UCSD-AML1 (cell line): ENCODE results near the gene PRICKLE2.

Source experiments
- DNase-seq: peaks from one replicate; lab custom pipeline; 2025; ENCODE audit not compliant: unreplicated experiment; lab: John Stamatoyannopoulos, UW

PRICKLE2 gene

DNA sequence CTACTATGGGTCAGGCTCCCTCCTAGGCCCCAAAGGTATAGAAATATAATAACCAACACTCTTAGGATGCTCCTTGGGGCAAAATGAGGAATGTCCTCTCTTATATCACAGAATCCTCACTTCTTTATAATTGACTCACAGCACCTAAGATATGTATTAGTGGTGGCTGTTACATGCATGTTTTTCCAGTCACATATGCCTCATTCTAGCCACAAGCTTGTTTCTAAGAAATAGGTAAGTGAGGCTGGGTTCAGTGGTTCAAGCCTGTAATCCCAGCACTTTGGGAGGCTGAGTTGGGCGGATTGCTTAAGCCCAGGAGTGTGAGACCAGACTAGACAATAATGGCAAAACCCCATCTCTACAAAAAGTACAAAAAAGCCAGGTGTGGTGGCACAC is 144.0 kb downstream of the PRICKLE2 start:
- DNase-seq, result no peak

DNA sequence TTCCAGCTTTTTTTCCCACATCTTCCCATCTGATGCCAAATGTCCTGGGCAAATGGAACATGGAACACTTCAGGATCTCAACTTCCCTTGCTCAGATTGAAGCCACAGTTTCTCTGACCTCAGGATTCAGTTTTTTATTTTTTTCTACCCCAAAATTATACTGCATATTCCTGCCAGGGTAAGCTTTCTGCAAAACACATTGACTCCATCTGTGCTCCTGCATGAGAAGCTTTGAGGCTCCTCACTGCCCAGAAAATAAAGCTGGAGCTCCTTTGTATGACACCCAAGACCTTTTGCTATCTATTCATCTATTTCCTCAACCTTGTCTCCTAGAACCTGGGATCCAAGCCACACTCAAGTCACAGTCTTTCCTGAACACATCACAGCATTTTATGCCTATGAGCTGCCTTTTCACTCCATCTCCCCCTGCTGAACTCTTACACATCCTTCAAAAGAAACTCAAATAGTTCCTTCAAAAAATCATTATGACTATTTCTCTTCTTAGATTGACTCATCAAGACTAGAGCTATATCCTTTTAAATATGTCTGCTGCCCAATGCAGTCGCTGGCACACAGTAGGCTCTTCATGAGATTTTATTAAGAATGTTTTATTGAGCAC is 144.5 kb downstream of the PRICKLE2 start:
- DNase-seq, result no peak

DNA sequence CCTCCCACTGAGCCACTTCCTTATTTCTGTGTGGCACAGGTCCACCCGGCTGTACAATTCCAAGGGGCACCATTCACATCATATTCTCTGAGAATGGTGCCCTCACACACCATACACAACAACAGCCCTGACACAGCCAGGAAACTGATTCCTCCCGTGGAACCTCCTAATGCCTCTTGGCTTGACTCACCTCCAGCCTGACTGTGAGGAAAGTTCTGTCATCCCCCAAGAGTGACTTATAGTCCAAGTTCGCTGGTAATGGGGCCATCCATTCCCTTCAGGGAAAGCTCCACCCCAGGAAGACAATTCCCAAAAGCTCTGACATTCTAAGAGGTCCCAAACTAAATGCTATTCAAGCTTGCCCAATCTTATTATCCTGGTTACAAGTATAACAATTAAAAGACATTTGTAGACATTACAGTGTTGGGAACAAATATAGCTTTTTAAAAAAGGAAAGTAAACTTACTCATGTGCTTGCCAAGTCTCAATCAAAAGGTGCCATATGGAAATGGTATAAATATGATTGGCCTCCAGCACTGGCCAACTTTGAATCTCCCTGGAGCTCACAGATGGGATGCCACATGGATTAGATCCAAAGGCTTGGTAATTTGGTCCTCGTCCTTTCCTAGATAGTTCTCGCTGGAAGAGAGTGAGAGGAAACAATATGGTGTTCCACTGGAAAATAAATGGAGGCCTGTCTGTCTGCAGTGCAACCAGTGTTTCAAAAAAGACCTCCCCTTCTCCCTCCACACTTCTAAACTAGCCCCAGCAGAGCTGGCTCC is 145.7 kb downstream of the PRICKLE2 start:
- DNase-seq, result no peak

DNA sequence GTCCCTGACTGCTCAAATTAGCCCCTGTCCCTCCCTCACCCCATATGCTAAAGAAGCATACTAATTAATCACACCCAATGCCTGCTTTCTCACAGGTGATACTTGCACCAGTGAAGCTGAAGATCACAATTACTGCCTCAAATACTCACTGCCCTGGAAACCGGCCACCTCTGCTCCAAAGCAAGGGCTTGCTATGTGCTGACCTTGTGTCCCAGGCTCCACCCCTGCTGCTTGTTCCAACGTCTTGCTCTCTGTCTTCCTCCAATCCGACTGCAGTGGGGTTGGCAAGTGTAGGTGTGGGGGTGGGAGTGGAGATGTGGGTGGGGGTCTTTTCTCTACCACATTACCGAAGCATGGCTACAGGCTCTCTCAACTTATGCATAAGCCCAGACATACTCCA is 146.3 kb downstream of the PRICKLE2 start:
- no peak for DNase-seq

DNA sequence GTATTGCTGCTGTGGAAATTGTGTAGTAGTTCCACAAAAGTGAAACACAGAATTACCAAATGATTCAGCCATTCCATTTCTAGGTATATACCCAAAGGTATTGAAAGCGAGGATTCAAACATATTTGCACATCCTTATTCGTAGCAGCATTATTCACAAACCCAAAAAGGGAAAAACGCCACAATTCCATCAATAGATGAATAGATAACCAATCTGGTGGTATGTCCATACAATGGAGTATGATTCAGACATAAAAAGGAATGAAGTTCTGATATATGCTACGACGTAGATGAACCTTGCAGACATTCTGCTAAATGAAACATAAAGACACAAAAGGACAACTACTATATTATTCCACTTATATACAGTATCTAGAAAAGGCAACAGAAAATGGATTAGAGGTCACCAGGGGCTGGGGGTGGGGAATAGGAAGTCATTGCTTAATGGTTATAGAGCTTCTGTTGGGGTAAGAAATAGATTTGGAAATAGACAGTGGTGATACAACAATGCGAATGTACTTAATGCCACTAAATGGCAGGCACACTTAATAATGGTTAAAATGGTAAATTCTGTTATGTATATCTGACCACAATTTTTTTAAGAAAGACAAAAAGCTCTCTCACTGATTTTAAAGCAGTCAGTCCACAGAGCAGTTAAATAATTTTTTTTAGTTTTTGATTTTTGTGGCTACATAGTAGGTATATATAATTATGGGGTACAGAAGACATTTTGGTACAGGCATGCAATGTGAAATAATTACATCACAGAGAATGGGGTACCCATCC is 150.2 kb downstream of the PRICKLE2 start:
- DNase-seq, result no peak

DNA sequence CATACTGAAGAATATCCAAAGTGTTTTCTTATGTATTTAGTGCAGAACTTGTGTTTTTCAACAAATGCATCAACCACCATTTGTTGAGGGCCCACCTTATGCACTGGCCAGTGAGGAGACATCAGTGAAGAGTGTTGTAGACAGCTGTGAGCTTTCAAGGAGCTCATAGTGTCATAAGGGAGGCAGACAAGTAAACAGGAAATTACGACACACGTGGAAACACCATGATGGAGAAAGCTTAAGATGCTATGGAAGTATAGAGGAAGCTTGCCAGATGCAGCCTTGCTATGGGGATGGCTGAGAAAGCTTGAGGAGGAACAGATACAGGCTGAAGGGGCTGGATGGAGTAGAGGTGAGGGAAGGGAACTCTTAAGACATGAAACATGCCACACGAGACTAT is 151.2 kb downstream of the PRICKLE2 start:
- DNase-seq, result no peak

DNA sequence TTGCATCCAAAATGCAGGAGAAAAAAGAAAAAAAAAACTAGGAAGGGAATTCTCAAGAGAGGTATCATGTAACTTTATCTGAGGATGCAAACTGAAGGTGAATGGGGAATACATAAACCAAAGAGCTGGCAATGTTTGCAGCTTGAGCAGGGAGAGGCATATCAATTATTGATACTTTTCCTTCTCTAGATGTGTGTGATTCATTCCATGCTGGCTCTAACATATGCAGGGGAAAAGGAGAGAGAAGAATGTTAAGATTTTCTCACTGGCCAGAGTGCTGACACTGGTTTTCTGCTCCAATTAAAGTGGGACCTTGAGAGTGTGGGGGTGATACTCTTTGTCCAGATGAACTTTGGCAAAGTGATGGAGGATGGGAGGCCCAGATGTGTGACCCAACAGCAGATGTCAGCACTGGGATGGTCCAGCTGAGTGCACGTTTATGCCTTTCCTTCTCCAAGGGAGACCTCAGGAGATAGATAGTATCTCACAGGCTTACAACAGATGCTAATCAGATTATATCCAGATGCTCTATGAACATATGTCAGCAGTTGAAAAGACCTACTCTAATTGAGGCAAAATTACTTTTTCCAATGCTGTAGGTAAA is 152.0 kb downstream of the PRICKLE2 start:
- DNase-seq, result no peak

DNA sequence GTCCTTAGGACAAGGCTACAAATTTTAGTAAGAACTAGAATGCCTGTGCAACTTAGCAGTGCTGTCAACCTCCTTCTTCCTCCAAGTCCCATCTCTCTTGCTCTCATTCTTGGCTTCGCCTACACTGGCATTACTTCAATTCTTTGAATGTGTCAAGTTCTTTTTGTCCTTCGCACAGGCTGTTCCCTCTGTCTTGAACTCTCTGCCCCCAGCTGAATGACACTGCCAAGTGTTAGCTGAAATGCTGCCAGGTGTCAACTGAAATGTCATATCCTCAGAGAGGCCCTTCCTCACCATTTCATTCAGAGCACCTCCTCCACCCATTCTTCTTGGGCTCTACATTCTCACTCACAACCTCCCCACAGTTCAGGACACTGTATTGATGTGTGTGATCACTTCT is 153.1 kb downstream of the PRICKLE2 start:
- DNase-seq, result no peak

DNA sequence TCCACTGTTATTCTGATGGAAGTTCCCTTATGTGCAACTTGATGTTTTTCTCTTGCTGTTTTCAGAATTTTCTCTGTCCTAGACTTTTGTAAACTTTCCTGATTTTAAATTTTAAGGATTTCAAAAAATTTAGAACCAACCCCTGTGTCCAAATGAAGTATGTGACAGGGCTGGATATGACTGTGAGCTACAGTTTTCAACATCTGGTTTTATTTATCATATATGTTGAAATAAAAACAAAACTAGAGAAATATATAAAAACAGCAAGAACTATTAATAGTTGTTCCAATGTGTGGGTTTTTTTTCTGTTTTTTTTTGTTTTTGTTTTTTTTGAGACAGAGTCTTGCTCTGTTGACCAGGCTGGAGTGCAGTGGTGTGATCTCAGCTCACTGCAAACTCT is 154.6 kb downstream of the PRICKLE2 start:
- no peak for DNase-seq

DNA sequence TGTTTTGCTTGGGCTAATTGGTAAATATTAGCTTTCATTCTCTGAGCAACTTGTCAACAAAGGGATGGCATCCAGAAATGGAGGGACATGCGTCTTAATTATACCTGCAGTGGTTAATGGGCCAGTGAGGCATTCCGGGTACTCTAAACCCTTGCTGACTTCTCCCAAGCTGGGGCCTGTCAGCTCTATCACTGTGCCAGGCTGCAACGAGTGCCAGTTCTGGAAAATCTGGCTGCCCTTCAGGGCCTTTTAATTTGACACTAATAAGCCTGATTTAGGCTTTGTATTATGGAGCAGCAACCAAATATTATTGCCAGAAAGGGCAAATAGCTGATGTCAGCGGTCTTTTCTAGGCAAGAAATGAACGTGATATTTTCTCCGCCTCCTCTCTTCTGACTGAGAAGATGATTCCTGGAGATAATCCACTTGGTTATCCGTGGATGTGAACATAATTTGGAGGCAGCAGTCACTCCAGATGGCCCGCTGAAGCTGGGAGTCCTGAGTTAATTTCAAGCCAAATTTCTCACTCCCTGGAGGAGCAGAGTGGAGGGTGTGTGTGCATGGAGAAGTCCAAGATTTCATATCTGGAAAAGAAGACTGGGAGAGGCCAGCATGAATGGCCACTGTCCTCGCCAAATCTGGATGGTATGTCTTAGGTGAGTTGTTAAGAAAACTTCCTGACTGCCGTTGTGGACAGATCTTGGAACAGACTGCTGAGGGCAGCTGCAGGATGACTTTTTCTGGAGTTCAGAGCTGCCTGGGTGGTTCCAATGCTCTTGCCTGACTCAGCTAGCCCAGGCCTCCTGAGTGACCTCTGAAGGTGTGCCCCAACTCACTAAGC is 157.5 kb downstream of the PRICKLE2 start:
- no peak for DNase-seq

DNA sequence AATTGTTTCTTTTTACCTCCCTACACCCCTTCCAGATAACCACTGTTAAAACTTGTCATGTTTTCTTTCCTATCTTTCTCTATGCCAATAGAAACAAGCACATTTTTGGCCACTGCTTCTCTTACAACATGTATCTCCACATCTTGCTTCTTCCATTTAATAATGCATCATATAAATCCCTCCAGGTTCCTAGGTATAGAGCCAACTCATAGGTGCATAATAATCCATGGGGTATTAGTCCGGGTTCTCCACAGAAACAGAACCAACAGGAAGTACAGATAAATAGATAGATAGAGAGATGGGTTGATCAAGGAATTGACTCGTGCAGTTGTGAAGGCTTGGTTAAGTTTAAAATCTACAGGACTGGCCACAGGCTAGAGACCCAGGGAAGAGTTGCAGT is 160.5 kb downstream of the PRICKLE2 start:
- DNase-seq, result no peak

DNA sequence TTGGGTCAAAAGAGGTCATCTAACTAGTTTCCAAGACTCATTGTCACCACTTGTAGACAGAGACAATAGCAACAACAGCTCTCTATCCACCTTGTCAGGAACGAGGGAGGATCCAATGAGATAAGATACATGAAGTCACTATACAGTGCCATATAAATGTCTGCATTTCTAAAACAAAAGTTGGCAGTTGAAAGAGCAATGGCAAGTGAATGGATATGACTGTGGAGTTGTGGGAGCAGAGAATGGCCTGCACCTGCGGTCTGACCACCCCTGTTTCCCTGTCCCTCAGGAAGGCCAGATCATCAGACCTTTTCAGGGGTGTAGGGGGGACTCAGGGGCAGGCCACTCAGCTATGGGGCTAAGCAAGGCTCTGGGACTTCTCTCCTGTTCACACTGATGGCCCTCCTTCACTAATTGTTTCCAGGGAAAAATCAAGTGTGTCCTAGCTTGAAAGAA is 161.3 kb downstream of the PRICKLE2 start:
- DNase-seq, result no peak

DNA sequence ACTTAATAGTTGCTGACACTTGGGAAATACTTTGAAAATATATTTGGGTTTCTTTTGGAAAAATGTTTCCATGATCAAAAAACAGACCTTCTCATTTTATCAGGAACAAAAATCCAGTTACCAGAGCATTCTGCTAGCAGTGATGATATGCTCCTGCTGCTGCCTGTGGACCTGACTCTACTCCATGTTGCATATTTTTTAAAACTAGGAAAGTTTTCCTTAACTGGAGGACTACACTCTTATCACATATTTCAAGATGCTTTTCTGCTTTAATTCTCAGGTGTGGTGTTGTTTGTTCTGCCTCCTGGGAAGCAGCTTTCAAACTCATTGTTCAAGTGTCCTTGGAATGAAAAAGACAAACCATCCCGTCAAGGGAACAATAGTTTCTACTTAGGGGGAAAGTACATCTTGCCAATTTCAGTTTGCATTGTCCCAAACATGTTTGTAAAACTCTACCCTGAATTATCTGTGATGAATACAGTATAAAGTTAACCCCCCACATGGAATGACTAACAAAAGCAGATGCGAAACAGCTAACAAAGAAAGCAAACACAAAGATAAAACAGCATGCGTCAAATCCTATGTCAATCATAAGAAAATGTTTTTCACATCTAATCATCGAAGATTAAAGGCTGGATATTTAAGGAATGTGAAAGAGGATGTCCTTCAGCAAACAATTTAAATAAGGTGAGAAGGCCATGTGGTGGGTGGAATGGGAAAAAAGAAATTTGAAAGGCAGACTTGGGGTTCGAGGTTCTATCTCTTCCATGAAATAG is 161.9 kb downstream of the PRICKLE2 start:
- DNase-seq, result no peak

DNA sequence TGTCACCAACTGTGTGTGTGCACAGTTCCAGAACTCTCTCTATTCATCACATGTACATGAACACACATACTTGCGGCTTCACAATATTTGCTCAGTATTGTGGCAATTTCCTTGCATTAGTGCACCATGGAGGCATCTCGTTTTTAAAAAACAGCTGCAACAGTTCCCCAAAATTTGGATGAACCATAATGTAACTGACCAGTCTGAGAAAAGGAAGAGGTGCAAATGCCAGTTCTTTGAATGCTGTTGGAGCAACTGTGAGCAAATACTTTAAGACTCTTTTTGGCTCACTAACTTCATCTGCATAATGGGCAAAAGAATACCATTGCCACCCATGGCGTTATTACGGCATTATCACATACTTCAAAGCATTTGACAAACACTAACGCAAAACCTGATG is 163.6 kb downstream of the PRICKLE2 start:
- DNase-seq, result no peak

DNA sequence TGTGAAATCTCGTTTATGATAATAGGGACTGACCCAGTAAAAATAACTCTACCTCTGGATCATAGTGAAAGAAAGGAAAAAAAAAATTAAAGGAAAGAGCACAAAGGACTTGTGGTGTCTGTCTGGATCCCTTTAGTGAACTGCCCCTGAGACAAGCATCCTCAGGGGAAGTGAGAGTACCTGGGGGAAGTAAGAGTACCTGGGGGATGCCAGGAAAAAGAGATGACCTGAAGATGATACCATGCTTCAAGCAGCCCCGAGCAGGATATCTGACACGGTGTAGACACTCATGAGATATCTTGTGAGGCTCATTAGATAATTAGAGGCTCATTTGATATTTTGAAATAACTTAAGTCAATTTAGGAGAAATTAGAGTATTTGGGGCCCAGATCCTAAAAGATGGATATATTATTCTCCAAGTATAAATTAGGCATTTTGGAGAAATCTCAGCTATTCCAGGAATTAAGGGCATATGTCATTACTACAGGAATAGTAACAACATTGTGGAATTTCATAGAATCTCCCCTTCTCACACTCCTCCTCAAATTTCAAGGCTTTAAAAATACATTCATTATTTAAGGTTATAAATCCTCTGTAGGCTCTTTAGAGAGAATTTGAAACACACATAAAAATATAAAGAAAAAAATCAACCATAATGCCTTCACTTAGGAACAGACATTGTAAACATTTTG is 165.6 kb downstream of the PRICKLE2 start:
- DNase-seq, result no peak

DNA sequence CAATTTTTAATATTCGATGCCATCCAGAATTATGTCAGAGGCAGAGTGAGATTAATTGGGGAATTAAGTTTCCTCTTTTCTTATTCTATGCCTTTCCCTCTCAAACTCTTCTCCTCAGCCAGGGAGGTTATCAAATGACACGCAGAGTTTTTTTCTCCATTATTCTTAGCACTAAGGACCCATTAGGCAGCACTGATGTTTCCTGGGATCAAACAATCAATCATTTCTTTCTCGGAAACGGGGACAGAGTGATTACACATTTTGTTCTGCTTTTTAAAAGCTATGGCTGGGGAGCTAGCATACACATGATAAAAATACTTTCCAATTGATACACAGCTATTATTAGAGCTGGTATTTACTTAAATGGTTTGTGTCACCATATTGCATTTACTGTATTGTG is 166.7 kb downstream of the PRICKLE2 start:
- DNase-seq, result no peak

DNA sequence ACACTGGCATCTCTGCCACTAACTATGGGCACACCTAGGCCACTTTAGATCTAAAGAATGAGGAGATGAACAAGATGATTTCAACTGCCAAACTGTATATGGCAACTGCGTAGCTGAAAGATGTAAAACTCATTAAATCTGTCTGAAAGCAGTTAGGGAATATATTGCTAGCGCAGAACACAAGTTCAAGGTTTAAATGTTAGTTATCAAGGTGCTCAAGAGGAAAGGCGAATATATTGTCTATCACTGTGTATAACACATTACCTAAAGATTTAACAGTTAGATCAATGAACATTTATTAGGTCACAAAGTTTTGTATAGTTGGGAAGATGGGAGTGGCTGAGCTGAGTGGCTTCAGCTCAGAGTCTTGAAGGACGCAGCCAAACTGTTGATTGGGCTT is 168.0 kb downstream of the PRICKLE2 start:
- no peak for DNase-seq

DNA sequence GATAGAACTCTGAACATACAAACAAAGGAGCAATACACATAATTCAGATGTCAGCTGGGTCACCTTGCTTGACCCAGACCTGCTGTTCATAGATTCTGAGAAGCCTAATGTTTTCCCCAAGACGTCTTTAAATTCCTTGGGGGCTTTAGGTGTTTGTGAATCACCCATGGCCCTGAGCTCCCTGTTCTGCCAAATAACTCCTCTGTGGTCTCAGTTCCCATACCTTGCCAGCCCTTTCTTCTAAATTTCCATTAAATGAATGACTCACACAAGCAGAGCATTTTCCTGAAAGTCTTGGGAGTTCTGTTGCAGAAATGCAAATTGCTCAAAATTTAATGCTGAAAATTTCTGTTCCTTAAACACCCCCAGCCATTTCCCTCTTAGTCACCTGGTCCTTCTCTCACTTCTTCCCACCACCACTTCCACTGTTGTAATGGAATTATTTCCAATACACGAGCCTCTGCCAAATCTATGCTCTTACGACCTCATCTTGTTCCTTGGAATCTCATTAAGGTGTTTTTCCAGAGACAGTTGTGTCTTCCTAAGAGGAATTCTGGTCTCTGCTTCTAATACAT is 168.6 kb downstream of the PRICKLE2 start:
- DNase-seq, result no peak

DNA sequence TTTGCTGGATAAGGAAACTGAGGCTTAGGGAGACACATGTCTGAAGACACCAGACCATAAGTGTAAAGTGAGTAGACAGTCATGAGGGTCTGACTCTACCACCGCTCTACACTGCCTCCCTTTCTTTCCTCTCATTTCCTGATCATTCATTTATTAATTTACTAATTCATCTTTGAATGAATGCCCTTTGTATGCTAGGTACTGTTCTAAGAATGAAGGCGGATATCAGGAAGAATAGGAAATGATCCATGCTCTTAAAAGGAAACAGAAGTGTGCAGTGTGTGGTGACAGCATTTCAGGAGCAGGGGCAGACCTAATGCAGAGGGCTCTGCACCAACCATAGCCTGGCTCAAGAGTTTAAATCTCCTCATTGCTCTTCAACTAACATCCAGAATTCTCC is 170.2 kb downstream of the PRICKLE2 start:
- DNase-seq, result no peak
